Upper lobe of left lung (tissue), 6 donors: ENCODE results near the gene SLC9A5. TPM values are rescaled to one million over a fixed set of nuclear protein-coding genes. Genes with fewer than 3 reads are reported as not detected.

Source experiments
- ATAC-seq, 2 donors: fragments of 200-7000 bp; cut with Tn5 transposase; one replicate each; pipeline ENCODE4 v1.9.1; 2022; ENCODE audit warnings: mild to moderate bottlenecking in 2 of 2, moderate library complexity in 2 of 2; ENCODE audit not compliant: low FRiP score in 2 of 2
- DNase-seq, 2 donors: peaks; one replicate each; pipeline ENCODE4 v3.0.0-alpha.2; 2019 to 2020
- H3K27ac ChIP-seq, 4 donors: fragments of 200-600 bp; sonication (generic); one replicate each; pipeline ENCODE4 v1.5.1; 2016 to 2019
- H3K27me3 ChIP-seq, 4 donors: fragments of 200-600 bp; sonication (generic); one replicate each; pipeline ENCODE4 v1.5.1; 2017 to 2019
- H3K36me3 ChIP-seq, 4 donors: fragments of 200-600 bp; sonication (generic); one replicate each; pipeline ENCODE4 v1.5.1; 2016 to 2019
- H3K4me1 ChIP-seq, 4 donors: fragments of 200-600 bp; sonication (generic); one replicate each; pipeline ENCODE4 v1.5.1; 2018 to 2019
- H3K4me3 ChIP-seq, 4 donors: fragments of 200-600 bp; sonication (generic); one replicate each; pipeline ENCODE4 v1.5.1; 2017 to 2019; ENCODE audit warnings: mild to moderate bottlenecking in 2 of 4, moderate library complexity in 1 of 4
- H3K9me3 ChIP-seq, 4 donors: fragments of 200-600 bp; sonication (generic); one replicate each; pipeline ENCODE4 v1.5.1; 2018 to 2019
- EP300 ChIP-seq, 4 donors: sonication (generic); formaldehyde crosslinking; IDR thresholded peaks; one replicate each; pipeline ENCODE4 v1.5.1; 2017; ENCODE audit warnings: antibody characterized with exemption in 4 of 4, control low read depth in 2 of 4
- POLR2A ChIP-seq, 4 donors: fragments of 450-650 bp; IDR thresholded peaks; one replicate each; pipeline ENCODE4 v1.5.1; 2016 to 2017; ENCODE audit warnings: antibody characterized with exemption in 4 of 4, mild to moderate bottlenecking in 2 of 4
- POLR2AphosphoS5 ChIP-seq, 2 donors: sonication (generic); formaldehyde crosslinking; IDR thresholded peaks; one replicate each; pipeline ENCODE4 v1.5.1; 2017; ENCODE audit warnings: antibody characterized with exemption in 2 of 2
- WGBS, 2 donors: methylation state at CpG; one replicate each; pipeline ENCODE4 v1.1.5; 2017 to 2018; 5-methylcytosine and 5-hydroxymethylcytosine counted together
- total RNA-seq, 6 donors: library from RNA; depleted of rRNA in 4 of 6; stranded (reverse); fragments of >200 nt in 4 of 6; gene quantifications; one replicate each; pipeline versions ENCODE4 v1.1.0 to v1.2.1, GENCODE V29; 2016 to 2021
- TF ChIP-seq, protein P1 (sequence below), 6 experiments: fragments of 450-650 bp in 4 of 6; fragments of 200-600 bp in 2 of 6; sonication (generic) in 2 of 6; IDR thresholded peaks; one replicate each; pipeline ENCODE4 v1.5.1; 2016 to 2019; ENCODE audit warnings: antibody characterized with exemption in 6 of 6
- donor health status: DM: no; HTN: no; CAD: no; lungs with moderate emphysema.
- donor health status: DM: no; HTN: yes; CAD: no; lungs with severe emphysema.

SLC9A5 gene
- total RNA-seq, 6 donors from 2014 or later: 0.76 to 28.3 (median 4.1) TPM

DNA sequence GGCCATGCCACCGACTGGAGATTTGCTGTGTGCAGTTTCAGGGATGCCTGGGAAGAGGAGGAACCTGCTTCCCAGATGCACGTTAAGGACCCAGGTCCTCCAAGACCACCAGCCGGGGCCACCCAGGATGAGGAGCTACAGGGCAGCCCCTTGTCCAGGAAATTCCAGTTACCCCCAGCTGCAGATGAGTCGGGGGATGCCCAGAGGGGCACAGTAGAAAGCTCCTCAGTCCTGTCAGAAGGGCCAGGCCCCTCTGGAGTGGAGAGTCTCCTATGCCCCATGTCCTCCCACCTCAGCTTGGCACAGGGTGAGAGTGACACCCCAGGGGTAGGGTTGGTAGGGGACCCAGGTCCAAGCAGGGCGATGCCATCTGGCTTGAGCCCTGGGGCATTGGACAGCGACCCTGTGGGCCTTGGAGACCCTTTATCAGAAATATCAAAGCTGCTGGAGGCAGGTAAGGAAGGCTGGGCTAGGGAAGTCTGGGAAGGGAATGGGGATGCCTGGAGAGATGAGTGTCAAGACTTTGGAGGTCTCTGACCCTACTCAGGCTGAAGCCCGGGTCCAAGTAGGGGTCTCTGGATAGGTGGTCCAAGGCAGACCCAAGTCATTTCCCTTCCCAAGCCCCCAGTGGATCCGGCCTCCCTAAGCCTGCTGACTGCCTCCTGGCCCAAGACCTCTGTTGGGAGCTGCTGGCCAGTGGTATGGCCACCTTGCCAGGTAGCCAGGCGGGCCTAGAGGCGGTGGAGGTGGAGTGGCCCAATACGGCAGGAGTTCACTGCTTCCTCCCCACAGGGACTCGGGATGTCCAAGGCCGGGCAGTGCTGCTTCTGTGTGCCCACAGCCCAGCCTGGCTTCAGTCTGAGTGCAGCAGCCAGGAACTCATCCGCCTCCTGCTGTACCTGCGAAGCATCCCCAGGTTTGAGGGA, 31.6 kb downstream of the SLC9A5 start:
- TF ChIP-seq POLR2A (IDR thresholded peaks at IDR 0.05) (no peak), POLR2AphosphoS5 (IDR thresholded peaks at IDR 0.05) (no peak), EP300 (IDR thresholded peaks at IDR 0.05) (no peak)
- TF ChIP-seq, protein P1, sequence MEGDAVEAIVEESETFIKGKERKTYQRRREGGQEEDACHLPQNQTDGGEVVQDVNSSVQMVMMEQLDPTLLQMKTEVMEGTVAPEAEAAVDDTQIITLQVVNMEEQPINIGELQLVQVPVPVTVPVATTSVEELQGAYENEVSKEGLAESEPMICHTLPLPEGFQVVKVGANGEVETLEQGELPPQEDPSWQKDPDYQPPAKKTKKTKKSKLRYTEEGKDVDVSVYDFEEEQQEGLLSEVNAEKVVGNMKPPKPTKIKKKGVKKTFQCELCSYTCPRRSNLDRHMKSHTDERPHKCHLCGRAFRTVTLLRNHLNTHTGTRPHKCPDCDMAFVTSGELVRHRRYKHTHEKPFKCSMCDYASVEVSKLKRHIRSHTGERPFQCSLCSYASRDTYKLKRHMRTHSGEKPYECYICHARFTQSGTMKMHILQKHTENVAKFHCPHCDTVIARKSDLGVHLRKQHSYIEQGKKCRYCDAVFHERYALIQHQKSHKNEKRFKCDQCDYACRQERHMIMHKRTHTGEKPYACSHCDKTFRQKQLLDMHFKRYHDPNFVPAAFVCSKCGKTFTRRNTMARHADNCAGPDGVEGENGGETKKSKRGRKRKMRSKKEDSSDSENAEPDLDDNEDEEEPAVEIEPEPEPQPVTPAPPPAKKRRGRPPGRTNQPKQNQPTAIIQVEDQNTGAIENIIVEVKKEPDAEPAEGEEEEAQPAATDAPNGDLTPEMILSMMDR (IDR thresholded peaks at IDR 0.05): no peak
- DNase-seq: no peak
- Histone ChIP-seq H3K36me3 (peaks cover 0 to 7% (median 0%) of the 10 kb centered on the region in 4 donors), H3K27me3 (no peaks in the 10 kb centered on the region), H3K4me1 (peaks cover 20 to 25% (median 23%) of the 10 kb centered on the region in 4 donors), H3K9me3 (no peaks in the 10 kb centered on the region), H3K4me3 (peak overlapping the region in 3 of 4 donors; percentile 58 to 74 (median 58)), H3K27ac (peak overlapping the region in 1 of 4 donors; percentile 79)
- WGBS, 2 donors: 91 to 93% methylated on average over 6 to 15 of the region's 15 CpGs
- no peak for ATAC-seq

DNA sequence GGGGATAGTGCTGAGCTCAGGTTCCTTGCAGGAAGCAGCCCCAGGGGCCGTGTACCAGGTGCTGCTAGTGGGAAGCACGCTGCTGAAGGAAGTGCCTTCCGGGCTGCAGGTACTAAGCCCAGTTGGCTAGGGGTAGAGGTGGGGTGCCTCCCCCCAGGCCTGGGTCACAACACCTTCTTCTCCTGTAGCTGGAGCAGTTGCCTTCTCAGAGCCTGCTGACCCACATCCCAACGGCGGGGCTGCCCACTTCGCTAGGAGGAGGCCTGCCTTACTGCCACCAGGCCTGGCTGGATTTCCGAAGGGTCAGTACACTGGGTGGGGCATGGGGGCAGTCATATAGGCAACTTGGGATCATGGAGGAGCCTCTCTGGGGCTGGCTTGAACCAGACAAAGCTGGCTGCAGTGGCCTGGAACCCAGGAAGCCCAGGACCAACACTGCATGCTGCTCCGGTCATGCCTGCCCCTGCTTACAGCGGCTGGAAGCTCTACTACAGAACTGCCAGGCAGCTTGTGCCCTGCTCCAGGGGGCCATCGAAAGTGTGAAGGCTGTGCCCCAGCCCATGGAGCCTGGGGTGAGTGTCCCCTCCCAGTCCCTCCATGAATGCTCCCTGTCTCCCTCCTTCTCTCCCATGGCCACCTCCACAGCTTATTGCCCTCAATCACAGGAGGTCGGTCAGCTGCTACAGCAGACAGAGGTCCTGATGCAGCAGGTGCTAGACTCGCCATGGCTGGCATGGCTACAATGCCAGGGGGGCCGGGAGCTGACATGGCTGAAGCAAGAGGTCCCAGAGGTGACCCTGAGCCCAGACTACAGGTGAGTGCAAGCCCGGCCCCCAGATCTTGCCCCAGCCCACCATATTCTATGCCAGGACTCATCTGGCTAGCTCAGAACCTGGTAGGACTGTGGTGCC, 33.0 kb downstream of the SLC9A5 start:
- ATAC-seq (no peak), DNase-seq (no peak)
- TF ChIP-seq, protein P1 (IDR thresholded peaks at IDR 0.05): no peak
- no peak for TF ChIP-seq POLR2AphosphoS5 (IDR thresholded peaks at IDR 0.05)
- TF ChIP-seq POLR2A (IDR thresholded peaks at IDR 0.05): no peak
- no peak for TF ChIP-seq EP300 (IDR thresholded peaks at IDR 0.05)
- no peak overlapping the region for H3K27ac ChIP-seq
- H3K36me3 ChIP-seq: no peaks in the 10 kb centered on the region
- H3K4me3 ChIP-seq: no peak overlapping the region
- H3K27me3 ChIP-seq: no peaks in the 10 kb centered on the region
- peaks cover 20 to 25% (median 23%) of the 10 kb centered on the region in 4 donors for H3K4me1 ChIP-seq
- no peaks in the 10 kb centered on the region for H3K9me3 ChIP-seq
- WGBS, 2 donors: 89 to 100% methylated on average over 3 to 8 of the region's 14 CpGs

DNA sequence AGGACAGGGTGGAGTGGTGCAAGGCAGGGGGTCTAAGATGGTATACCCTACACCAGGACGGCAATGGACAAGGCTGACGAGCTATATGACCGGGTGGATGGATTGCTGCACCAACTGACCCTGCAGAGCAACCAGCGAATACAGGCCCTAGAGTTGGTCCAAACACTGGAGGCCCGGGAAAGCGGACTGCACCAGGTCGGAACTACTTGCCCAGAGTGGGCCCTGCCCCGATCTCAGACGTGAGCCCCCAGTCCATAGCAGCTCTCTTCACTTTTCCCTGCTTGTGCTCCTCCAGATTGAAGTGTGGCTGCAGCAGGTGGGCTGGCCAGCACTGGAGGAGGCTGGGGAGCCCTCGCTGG, 33.6 kb downstream of the SLC9A5 start:
- no peak overlapping the region for H3K4me3 ChIP-seq
- TF ChIP-seq EP300 (IDR thresholded peaks at IDR 0.05) (no peak), POLR2A (IDR thresholded peaks at IDR 0.05) (no peak), POLR2AphosphoS5 (IDR thresholded peaks at IDR 0.05) (no peak)
- TF ChIP-seq, protein P1 (IDR thresholded peaks at IDR 0.05): no peak
- ATAC-seq: no peak
- no peak for DNase-seq
- H3K27ac ChIP-seq: no peak overlapping the region
- WGBS, 2 donors: 93 to 97% methylated on average over 7 to 10 of the region's 10 CpGs
- H3K9me3 ChIP-seq: no peaks in the 10 kb centered on the region
- no peaks in the 10 kb centered on the region for H3K36me3 ChIP-seq
- H3K27me3 ChIP-seq: no peaks in the 10 kb centered on the region
- H3K4me1 ChIP-seq: peaks cover 19 to 23% (median 21%) of the 10 kb centered on the region in 4 donors

DNA sequence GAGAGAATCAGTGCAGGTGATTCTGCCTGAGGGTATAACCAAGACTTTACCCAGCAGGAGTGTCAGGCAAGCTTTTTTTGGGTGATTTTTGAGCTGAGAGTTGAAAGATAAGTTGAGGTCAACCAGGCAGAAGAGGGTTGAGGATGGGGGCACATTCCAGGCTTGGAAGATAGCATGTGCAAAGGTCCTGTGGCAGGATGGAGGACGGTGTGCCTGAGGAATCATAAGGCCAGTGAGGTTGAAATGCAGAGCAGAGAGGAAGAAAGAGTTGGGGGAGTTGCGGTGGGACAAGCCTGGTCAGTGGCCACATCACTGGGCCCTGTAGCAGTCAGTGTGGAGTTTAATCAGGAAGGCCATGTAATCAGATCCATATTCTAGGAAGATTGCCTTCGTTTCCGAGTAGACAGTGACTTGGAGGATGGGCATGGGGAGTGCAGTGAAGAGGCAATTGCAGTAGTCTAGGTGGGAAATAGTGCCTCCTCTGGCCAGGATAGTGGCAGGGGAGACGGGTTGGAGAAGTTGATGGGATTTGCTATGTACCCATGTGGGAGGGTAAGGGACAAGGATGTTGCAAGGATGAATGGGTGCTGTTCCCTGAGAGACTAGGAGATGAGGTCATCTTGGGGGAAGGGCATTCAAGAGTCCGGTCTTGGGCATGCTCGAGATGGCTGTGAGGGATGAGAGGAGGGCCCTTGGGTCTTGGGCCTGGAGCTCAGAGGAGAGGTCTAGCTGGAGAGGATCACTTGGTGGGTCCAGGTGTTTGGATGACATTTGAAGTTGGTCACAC, 34.5 kb downstream of the SLC9A5 start:
- Histone ChIP-seq H3K9me3 (no peaks in the 10 kb centered on the region), H3K4me3 (no peak overlapping the region), H3K27me3 (no peaks in the 10 kb centered on the region), H3K4me1 (peaks cover 11 to 15% (median 13%) of the 10 kb centered on the region in 4 donors), H3K36me3 (no peaks in the 10 kb centered on the region), H3K27ac (no peak overlapping the region)
- DNase-seq (no peak), ATAC-seq (no peak)
- 85 to 86% methylated on average over 7 of the region's 7 CpGs for WGBS, 2 donors
- TF ChIP-seq POLR2A (IDR thresholded peaks at IDR 0.05): no peak
- TF ChIP-seq, protein P1 (IDR thresholded peaks at IDR 0.05): no peak
- TF ChIP-seq POLR2AphosphoS5 (IDR thresholded peaks at IDR 0.05): no peak
- no peak for TF ChIP-seq EP300 (IDR thresholded peaks at IDR 0.05)
